ENCODE measurements around the gene ASIC3. TPM values are rescaled to one million over a fixed set of nuclear protein-coding genes. Genes with fewer than 3 reads are reported as not detected.

Gene ASIC3
- polyA plus RNA-seq, 3 donors: 2.0 TPM; not detected in 2

GRCh38 chr7:151064454-151064853 is 16.1 kb downstream of the ASIC3 start:
- Histone ChIP-seq H3K36me3 (replicated peaks in 1 of 2; ENCODE audit: control insufficient read depth in 1 of 2, insufficient read depth in 2 of 2, low read length in 2 of 2) (peaks cover 61 to 75% of the 10 kb centered on the region in 2 donors), H3K9me3 (replicated peaks in 1 of 2; ENCODE audit: control insufficient read depth in 1 of 2, insufficient read depth in 1 of 2, low read length in 2 of 2) (no peaks in the 10 kb centered on the region), H3K27me3 (ENCODE audit: control insufficient read depth in 2 of 2, insufficient read depth in 2 of 2, low read length in 2 of 2) (no peaks in the 10 kb centered on the region), H3K4me1 (ENCODE audit: control insufficient read depth in 1 of 2, insufficient read depth in 2 of 2, low read length in 2 of 2) (peaks cover 13 to 16% of the 10 kb centered on the region in 2 donors), H3K9ac (ENCODE audit: insufficient read depth, low read length, poor library complexity, severe bottlenecking) (no peak overlapping the region), H3K4me3 (replicated peaks in 1 of 3; ENCODE audit: low read depth in 2 of 3, low read length in 3 of 3) (no peak overlapping the region), H3K4me2 (replicated peaks; ENCODE audit: extremely low read depth, low read length, poor library complexity, severe bottlenecking) (no peak overlapping the region), H3K27ac (ENCODE audit: low read depth in 1 of 2, low read length in 2 of 2) (no peak overlapping the region), H4K20me1 (ENCODE audit: insufficient read depth, low read length) (peaks cover 83% of the 10 kb centered on the region), H2AFZ (ENCODE audit: insufficient read depth, low read depth, low read length, poor library complexity, severe bottlenecking) (no peak overlapping the region), H3K79me2 (ENCODE audit: insufficient read depth, low read length) (peaks cover 29% of the 10 kb centered on the region)
- H3K36me3 Mint-ChIP-seq: peaks cover 41 to 68% of the 10 kb centered on the region in 2 donors
- TF ChIP-seq CTCF (IDR thresholded peaks at IDR 0.05): no peak
- no peaks in the 10 kb centered on the region for H3K27me3 Mint-ChIP-seq (ENCODE audit: low read depth in 3 of 3)
- WGBS (ENCODE audit: insufficient coverage): 97% methylated on average over 7 of the region's 18 CpGs
- H3K27ac Mint-ChIP-seq: no peak overlapping the region
- H3K9me3 Mint-ChIP-seq: peaks cover 0 to under 1% (median 0%) of the 10 kb centered on the region in 7 donors
- intact Hi-C loops (cut with micrococcal nuclease): no loop called here
- H3K4me1 Mint-ChIP-seq: peaks cover 16% of the 10 kb centered on the region
- H3K4me3 Mint-ChIP-seq: no peak overlapping the region
- DNase-seq: no peak

DNA sequence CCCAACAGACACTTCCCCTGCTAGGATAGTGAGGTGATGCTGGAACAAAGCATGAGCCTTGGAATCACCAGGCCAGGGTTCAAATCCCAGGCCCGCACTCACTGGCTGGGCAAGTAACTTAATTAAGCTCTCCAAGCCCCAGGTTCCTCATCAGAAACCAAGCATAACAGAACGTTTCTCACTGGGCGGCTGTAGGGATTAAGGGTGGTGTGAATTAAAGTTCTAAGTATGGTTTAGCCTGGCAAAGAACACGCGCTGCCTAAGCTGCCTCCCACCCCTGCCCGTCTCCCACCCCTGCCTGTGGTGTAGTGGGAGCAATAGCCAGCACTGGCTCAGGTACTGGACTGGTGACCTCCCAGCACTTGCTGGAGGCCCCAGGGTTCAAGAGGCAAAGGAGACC is 16.7 kb downstream of the ASIC3 start:
- no peak overlapping the region for H2AFZ ChIP-seq (ENCODE audit: insufficient read depth, low read depth, low read length, poor library complexity, severe bottlenecking)
- peaks cover 83% of the 10 kb centered on the region for H4K20me1 ChIP-seq (ENCODE audit: insufficient read depth, low read length)
- Mint-ChIP-seq H3K27me3 (ENCODE audit: low read depth in 3 of 3) (no peaks in the 10 kb centered on the region), H3K9me3 (peaks cover 0 to 3% (median 0%) of the 10 kb centered on the region in 7 donors), H3K4me1 (peaks cover 16% of the 10 kb centered on the region), H3K36me3 (peaks cover 45 to 73% of the 10 kb centered on the region in 2 donors), H3K4me3 (no peak overlapping the region), H3K27ac (peak overlapping the region in 1 of 7 donors; percentile 8)
- no peak overlapping the region for H3K27ac ChIP-seq (ENCODE audit: low read depth in 1 of 2, low read length in 2 of 2)
- no peak for TF ChIP-seq CTCF (IDR thresholded peaks at IDR 0.05)
- H3K9me3 ChIP-seq (replicated peaks in 1 of 2; ENCODE audit: control insufficient read depth in 1 of 2, insufficient read depth in 1 of 2, low read length in 2 of 2): no peaks in the 10 kb centered on the region
- H3K9ac ChIP-seq (ENCODE audit: insufficient read depth, low read length, poor library complexity, severe bottlenecking): no peak overlapping the region
- WGBS (ENCODE audit: insufficient coverage): 100% methylated on average over 1 of the region's 6 CpGs
- peaks cover 65 to 81% of the 10 kb centered on the region in 2 donors for H3K36me3 ChIP-seq (replicated peaks in 1 of 2; ENCODE audit: control insufficient read depth in 1 of 2, insufficient read depth in 2 of 2, low read length in 2 of 2)
- H3K4me1 ChIP-seq (ENCODE audit: control insufficient read depth in 1 of 2, insufficient read depth in 2 of 2, low read length in 2 of 2): peaks cover 12 to 14% of the 10 kb centered on the region in 2 donors
- no peak for DNase-seq
- no peaks in the 10 kb centered on the region for H3K27me3 ChIP-seq (ENCODE audit: control insufficient read depth in 2 of 2, insufficient read depth in 2 of 2, low read length in 2 of 2)
- no peak overlapping the region for H3K4me2 ChIP-seq (replicated peaks; ENCODE audit: extremely low read depth, low read length, poor library complexity, severe bottlenecking)
- no peak overlapping the region for H3K4me3 ChIP-seq (replicated peaks in 1 of 3; ENCODE audit: low read depth in 2 of 3, low read length in 3 of 3)
- peaks cover 24% of the 10 kb centered on the region for H3K79me2 ChIP-seq (ENCODE audit: insufficient read depth, low read length)
- intact Hi-C loops (cut with micrococcal nuclease): no loop called here
